ENCODE results near the gene LIFR. TPM values are rescaled to one million over a fixed set of nuclear protein-coding genes. Genes with fewer than 3 reads are reported as not detected.

Gene LIFR, protein sequence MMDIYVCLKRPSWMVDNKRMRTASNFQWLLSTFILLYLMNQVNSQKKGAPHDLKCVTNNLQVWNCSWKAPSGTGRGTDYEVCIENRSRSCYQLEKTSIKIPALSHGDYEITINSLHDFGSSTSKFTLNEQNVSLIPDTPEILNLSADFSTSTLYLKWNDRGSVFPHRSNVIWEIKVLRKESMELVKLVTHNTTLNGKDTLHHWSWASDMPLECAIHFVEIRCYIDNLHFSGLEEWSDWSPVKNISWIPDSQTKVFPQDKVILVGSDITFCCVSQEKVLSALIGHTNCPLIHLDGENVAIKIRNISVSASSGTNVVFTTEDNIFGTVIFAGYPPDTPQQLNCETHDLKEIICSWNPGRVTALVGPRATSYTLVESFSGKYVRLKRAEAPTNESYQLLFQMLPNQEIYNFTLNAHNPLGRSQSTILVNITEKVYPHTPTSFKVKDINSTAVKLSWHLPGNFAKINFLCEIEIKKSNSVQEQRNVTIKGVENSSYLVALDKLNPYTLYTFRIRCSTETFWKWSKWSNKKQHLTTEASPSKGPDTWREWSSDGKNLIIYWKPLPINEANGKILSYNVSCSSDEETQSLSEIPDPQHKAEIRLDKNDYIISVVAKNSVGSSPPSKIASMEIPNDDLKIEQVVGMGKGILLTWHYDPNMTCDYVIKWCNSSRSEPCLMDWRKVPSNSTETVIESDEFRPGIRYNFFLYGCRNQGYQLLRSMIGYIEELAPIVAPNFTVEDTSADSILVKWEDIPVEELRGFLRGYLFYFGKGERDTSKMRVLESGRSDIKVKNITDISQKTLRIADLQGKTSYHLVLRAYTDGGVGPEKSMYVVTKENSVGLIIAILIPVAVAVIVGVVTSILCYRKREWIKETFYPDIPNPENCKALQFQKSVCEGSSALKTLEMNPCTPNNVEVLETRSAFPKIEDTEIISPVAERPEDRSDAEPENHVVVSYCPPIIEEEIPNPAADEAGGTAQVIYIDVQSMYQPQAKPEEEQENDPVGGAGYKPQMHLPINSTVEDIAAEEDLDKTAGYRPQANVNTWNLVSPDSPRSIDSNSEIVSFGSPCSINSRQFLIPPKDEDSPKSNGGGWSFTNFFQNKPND
- 100 to 1,000 TPM in 1 of 2 donors, 10 to 100 TPM in 1; 68.5 to 120 TPM for total RNA-seq

DNA sequence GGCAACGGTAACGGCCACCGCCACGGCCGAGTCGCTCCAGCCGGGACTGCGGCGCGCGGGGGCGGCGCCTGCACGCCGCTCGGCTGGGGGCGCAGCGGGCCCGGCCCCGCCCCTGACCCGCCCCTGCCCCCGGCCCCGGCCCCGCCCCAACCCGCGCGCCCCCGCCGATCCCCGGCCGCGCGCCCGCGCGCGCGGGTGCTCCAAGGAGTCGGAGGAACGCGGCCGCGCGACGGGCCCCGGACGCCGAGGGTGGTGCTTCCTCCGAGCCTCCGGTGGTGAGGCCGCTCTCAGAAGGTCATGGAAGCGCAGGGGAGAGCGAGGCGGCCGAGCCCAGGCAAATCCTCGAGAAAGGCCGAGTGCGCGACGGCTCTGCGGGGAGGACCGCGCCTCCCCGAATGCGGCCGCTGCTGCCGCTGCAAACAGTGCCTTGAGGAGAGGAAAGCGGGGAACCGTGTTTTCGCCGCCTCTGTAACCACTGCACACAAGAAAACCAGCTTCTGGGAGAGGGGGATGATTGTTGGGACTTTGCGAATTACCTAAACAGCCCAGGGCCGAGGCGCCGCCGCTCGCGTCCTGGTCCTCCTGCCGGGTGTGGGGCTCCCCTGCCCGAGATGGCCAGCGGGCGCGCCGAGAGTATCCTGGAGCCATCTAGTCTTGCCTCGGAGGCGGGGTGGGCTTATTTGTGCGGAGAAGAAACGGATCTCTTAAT is at the start of gene LIFR:
Gene LIFR (minus strand): TSS at position 48 of the 709 bp plus-strand sequence. CDS start 25,999 bp downstream, outside the sequence.
- TF ChIP-seq, protein P1, sequence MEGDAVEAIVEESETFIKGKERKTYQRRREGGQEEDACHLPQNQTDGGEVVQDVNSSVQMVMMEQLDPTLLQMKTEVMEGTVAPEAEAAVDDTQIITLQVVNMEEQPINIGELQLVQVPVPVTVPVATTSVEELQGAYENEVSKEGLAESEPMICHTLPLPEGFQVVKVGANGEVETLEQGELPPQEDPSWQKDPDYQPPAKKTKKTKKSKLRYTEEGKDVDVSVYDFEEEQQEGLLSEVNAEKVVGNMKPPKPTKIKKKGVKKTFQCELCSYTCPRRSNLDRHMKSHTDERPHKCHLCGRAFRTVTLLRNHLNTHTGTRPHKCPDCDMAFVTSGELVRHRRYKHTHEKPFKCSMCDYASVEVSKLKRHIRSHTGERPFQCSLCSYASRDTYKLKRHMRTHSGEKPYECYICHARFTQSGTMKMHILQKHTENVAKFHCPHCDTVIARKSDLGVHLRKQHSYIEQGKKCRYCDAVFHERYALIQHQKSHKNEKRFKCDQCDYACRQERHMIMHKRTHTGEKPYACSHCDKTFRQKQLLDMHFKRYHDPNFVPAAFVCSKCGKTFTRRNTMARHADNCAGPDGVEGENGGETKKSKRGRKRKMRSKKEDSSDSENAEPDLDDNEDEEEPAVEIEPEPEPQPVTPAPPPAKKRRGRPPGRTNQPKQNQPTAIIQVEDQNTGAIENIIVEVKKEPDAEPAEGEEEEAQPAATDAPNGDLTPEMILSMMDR (IDR thresholded peaks at IDR 0.05): no peak
- peak; percentile 81 for TF ChIP-seq POLR2A (IDR thresholded peaks at IDR 0.05)
- TF ChIP-seq POLR2AphosphoS5 (IDR thresholded peaks at IDR 0.05): peak; percentile 72
- H3K4me3 ChIP-seq: peak within 1 kb of the TSS; percentile 90 to 96
- no peaks in the 10 kb centered on the region for H3K9me3 ChIP-seq
- H3K27ac ChIP-seq: peak within 1 kb of the TSS; percentile 99
- H3K36me3 ChIP-seq: no peaks in the 10 kb centered on the region
- H3K4me1 ChIP-seq (replicated peaks): no peaks in the 10 kb centered on the region
- intact Hi-C loops (cut with DNase I): loop anchor here (5.0 to 10.0 kb wide), 3 partner anchors 109 to 248 kb away; no protein-coding TSS in a partner anchor
- H3K27me3 ChIP-seq (replicated peaks; ENCODE audit: insufficient read depth): no peaks in the 10 kb centered on the region
- WGBS: 1% methylated on average over 31 of the region's 88 CpGs
- DNase-seq (ENCODE audit: low spot score): peak; percentile 84

DNA sequence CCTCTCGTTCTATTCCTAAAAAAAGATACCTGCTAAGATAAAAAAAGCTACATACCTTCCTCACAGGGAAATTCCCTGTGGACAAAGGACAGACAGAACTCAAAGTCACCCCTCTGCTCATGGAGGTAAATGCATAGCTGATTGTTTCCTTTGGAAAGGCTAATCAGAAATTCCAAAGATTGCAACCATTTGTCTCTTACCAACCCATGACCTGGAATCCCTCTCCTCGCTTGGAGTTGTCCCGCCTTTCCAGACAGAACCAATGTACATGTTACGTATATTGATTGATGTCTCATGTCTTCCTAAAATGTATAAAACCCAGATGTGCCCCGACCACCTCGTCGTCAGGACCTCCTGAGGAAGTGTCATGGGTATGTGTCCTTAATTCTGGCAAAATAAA is 49.2 kb upstream of the LIFR start:
- Histone ChIP-seq H3K27me3 (replicated peaks; ENCODE audit: insufficient read depth) (no peaks in the 10 kb centered on the region), H3K4me3 (no peak overlapping the region), H3K4me1 (replicated peaks) (no peaks in the 10 kb centered on the region), H3K36me3 (no peaks in the 10 kb centered on the region), H3K27ac (no peak overlapping the region), H3K9me3 (no peaks in the 10 kb centered on the region)
- DNase-seq (ENCODE audit: low spot score): no peak
- intact Hi-C loops (cut with DNase I): no loop called here
- WGBS: over 99% methylated on average over 7 of the region's 7 CpGs
- TF ChIP-seq POLR2A (IDR thresholded peaks at IDR 0.05): no peak

DNA sequence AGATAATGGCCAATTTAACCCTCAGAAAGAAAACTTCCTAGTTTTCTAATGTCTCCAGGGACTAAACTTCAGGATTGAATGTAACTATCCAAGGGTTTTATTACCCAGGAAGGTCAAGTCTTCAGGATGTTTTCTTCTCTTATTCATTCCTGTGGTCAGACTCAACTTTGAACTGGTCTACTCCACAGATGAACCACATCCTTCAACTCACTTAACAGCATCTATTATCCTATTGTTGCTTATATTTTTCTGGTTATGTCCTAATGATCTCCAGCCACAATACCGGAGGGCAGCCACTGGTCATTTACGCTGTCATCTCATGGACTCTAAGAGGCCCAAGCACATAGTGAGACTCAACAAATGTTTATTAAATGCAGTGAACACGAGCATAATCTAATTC is 47.2 kb upstream of the LIFR start:
- Histone ChIP-seq H3K4me1 (replicated peaks) (no peaks in the 10 kb centered on the region), H3K36me3 (no peaks in the 10 kb centered on the region), H3K27me3 (replicated peaks; ENCODE audit: insufficient read depth) (no peaks in the 10 kb centered on the region), H3K9me3 (no peaks in the 10 kb centered on the region), H3K4me3 (no peak overlapping the region), H3K27ac (no peak overlapping the region)
- intact Hi-C loops (cut with DNase I): no loop called here
- no peak for DNase-seq (ENCODE audit: low spot score)
- 93% methylated on average over 3 of the region's 3 CpGs for WGBS
- TF ChIP-seq POLR2AphosphoS5 (IDR thresholded peaks at IDR 0.05) (no peak), POLR2A (IDR thresholded peaks at IDR 0.05) (no peak)
- TF ChIP-seq, protein P1 (IDR thresholded peaks at IDR 0.05): no peak

DNA sequence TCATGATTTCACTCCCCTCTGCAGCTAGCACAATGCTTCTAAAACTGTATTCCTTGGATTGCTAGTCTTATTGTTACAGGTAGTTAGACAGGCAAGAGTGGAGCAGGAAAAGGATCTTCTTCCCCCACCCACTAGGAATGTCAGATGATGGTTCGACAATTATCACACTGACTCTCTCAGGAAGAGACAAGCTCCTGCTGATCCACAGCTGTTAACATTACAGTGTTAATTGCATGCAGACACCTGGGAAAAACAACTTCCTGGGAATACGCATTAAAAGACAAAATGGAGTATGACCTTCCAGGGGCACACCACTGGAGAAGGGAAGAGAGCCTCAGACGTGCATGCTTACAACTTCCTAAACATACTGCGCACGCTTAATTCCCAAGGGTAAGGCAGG is 46.2 kb upstream of the LIFR start:
- H3K9me3 ChIP-seq: no peaks in the 10 kb centered on the region
- no peaks in the 10 kb centered on the region for H3K4me1 ChIP-seq (replicated peaks)
- TF ChIP-seq POLR2AphosphoS5 (IDR thresholded peaks at IDR 0.05) (no peak), POLR2A (IDR thresholded peaks at IDR 0.05) (no peak)
- TF ChIP-seq, protein P1 (IDR thresholded peaks at IDR 0.05): no peak
- H3K4me3 ChIP-seq: no peak overlapping the region
- intact Hi-C loops (cut with DNase I): no loop called here
- H3K36me3 ChIP-seq: no peaks in the 10 kb centered on the region
- no peak overlapping the region for H3K27ac ChIP-seq
- DNase-seq (ENCODE audit: low spot score): no peak
- no peaks in the 10 kb centered on the region for H3K27me3 ChIP-seq (replicated peaks; ENCODE audit: insufficient read depth)
- 96% methylated on average over 5 of the region's 5 CpGs for WGBS

All from prostate gland (tissue), 2 donors.